KG1 (cell line): Measurements from ENCODE around the gene DLAT.
A peak's percentile ranks its signal among the peaks of the same experiment; 100 is the strongest.
"Not testable (repeated sequence)": the region's sequence is repeated elsewhere in the genome, so short reads cannot be mapped to it uniquely, and the experiment has no call there.

ENCODE experiments used
- DNase-seq: peaks from one replicate; lab custom pipeline; 2025; lab: John Stamatoyannopoulos, UW

The DLAT gene

GRCh38 chr11:112050721-112051120, 25.5 kb downstream of the DLAT start:
- no peak for DNase-seq

- DNase-seq = no peak
Measured at GRCh38 chr11:112051768-112052167, 26.6 kb downstream of the DLAT start.

DNA sequence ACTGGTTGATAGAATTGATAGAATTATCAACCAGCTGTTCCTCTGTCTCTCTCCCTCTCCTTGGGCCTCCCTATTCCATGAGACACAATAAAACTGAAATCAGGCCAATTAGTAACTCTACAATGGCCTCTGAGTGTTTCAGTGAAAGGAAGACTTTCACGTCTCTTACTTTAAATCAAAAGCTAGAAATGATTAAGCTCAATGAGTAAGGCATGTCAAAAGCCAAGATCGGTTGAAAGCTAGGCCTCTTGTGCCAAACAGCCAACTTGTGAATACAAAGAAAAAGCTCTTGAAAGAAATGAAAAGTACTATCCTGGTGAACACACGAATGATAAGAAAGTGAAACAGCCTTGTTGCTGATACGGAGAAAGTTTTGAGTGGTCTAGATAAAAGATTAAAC, 32.0 kb downstream of the DLAT start:
- no peak for DNase-seq

DNA sequence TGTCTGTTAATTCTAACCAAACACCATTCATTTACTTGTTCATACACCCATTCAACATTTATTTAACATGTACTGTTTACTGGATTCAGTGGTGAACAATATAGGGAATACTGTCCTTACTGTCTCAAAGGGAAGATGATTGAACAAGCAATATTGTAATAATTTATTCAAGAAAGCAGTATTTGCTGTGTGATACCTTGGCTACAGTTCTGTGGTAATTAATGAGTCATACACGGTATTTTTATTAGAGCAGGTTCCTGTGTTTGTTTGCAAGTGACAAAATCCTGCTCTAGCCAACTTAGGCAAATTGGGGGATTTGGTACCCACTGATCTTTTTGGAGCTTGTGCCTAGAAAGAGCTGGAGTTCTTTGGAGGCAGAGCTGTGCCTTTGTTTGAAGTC, 32.9 kb downstream of the DLAT start:
- no peak for DNase-seq

DNA sequence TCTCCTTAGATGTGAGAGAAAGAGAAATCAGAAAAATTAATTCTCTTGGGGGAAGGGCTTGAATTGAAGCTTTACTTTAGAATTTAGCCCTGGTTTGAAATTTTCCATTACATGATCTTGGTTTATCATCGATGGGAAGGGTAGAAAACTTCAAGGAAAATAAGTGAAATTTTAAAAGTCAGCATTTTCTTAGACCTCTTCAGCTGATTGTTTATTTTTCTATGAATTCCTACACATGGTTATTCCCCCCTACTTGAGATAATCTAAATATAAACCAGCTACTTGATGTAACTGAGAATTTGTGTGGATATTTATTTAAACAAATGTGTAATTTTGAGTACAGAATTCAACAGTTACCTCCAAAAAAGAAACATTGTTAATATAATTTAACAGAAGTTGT, 37.7 kb downstream of the DLAT start:
- no peak for DNase-seq

DNA sequence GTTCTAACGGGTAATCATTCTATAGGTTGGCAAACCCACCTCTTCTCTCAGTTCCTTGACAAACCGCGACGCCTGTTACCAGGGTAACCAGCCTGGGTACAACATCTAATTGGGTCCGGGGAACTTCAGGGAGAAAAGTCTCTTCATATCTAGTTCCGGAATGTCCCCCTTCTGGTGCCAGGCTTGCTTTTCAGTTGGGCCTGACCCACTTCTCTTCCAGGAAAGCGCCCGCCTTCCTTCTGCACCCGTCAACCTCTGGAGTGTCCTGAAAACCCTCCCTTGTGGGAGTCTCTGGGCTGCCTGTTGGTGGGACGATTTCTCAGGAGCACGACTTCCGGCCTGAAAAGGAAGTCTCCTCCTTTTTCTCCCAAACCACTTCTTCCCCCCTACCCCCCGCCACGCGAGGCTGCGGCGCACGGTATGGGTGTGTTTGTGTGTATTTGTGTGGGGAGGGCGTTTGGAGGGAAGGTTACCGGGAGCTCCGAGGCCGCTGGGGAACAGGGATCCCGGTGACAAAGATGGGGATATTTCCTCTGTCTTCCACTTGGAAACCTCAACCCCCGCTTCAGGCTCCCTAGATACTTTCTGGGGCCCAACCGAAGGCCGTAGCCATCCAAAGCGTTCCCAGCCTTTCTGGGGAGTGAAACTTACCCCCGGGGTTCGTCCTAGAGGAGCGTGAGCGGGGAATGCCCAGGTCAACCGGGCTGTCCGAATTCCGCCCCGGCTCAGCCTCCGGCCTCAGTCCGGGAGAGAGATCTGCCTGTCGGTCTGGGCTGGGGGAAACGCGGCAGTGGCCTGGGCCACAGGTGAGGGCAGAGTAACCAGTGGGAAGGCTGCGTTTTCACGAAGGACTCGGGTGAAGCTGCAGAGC, 49.0 kb downstream of the DLAT start, which contains the start of the genes NKAPD1 and PIH1D2:
Gene NKAPD1, plus strand, starts transcription at position 359 of the 871 bp plus-strand sequence. CDS start 1,276 bp downstream, outside the sequence.
Gene PIH1D2, minus strand, starts transcription at position 77 of the 871 bp plus-strand sequence. CDS start 843 bp downstream, outside the sequence.
- DNase-seq = peak; percentile 92

DNA sequence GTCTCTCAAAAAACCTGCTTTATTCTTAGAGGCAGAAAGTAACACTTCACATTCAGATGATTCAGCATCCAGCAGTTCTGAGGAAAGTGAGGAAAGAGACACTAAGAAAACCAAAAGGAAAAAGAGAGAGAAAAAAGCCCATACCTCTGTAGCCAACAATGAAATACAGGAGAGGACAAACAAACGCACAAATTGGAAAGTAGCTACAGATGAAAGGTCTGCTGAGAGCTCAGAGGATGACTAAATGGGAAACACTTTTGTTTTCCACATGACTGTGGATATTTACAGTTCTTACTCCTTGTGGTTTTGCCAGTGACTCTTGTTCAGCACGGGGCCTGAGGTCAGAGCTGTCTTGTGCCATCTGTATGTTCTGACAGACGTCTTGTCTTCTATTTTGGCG, 57.5 kb downstream of the DLAT start:
- DNase-seq = no peak

GRCh38 chr11:112085822-112086421, 60.7 kb downstream of the DLAT start:
- peak; percentile 79 for DNase-seq

DNA sequence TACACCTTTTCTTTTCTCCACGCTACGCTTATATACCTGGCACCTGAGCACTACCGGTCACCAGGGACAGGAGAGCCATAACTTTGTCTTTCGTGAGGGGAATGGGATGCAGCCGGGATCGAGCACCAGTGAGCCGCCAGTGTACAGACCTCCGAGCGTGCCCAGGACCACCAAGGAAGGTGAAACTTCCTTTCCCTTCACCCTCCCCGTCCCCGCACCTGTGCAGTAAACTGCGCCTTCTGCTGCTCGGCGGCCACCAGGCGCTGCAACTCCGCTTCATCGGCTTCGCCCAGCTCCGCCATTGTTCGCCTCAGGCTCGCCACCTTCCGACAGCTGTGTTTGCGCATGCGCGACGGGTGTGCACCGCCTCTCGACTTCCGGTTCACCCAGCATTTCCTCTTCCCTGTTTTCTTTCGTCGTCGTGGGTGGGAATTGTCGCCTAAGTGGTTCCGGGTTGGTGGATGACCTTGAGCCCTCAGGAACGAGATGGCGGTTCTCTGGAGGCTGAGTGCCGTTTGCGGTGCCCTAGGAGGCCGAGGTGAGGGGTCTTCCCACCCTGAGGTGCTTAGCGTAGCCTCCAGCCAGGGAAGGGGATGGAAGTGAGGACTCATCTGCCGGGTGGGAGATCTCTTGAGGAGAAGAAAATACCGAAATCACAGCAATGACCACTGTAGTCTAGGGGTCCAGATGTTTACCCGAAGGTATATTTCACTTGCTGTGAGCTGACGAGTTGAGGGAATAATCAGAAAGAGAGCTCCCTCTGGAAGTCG, 61.4 kb downstream of the DLAT start, which contains the start of the genes SDHD and TIMM8B:
Gene SDHD, plus strand, starts transcription at position 452 of the 770 bp plus-strand sequence. Its CDS starts 35 bp downstream, at position 487.
Gene TIMM8B, minus strand, starts transcription at position 335 of the 770 bp plus-strand sequence. Its CDS starts 33 bp downstream, at position 302.
- DNase-seq = peak; percentile 98

DNA sequence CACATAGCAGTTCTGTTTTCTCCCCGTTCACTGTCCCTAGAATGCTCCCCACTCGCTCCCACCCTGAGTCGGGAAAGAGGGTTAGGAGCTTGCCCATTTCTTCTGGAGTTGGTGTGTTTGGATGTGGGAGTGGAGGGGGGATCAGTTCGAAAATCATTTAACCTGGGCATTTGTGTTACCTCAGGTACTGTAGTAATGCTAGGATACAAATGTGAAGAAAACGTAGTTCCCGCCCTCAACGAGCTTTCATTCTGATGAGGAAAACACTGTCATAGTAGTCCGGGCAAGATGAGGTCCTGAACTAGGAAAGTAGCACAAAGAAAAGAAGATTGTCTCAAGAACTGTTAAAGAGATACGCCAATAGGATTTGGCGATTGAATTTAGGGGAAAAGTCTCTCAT, 62.0 kb downstream of the DLAT start:
- DNase-seq = no peak

GRCh38 chr11:112095302-112095701, 70.1 kb downstream of the DLAT start:
- not testable (repeated sequence) for DNase-seq

DNA sequence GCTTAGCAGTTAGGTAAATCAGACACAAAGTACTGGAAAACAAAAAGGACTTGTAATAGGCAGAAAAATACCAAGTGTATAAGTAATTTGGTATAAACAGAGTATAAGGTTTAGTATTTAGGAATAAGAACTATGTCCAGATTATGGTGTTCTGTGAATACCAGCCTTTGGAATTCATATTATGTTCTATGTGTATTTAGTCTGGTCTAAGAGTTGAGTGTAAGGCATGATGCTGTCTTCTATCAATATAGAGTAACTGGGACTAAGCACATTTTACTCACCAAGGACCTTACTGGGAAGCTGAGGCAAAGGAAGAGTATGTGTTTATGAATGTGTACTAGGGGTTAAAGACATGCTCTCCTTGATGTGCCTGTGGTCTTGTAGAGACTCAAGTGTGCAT, 71.0 kb downstream of the DLAT start:
- no peak for DNase-seq

DNA sequence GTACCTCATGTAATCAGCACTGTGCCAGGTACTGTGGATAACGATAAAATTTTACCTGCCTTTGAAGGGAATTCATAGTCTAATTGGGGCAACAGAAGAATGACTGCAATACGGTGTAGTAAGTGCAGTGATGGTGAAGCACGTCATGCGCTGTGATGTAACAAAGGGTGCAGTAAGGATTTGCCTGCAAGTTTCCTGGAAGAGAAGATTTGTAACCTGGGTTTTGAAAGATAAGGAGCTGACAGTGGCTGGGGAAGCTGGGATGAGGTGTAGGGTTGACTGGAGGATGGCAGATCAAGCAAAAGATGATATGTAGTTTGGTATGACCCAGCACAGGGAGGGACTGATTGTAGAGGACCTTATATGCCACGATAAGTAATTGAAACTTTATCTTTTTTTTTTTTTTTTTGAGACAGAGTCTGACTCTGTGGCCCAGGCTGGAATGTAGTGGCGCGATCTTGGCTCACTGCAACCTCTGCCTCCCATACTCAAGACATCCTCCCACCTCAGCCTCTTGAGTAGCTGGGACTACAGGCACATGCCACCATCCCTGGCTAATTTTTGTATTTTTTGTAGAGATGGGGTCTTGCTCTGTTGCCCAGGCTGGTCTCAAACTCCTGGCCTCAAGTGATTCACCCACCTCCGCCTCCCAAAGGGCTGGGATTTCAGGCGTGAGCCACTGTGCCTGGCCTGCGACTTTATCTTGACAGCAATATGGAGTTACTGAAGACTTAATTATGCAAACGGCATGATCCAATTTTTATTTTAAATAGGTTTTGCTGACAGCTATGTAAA, 72.7 kb downstream of the DLAT start:
- no peak for DNase-seq

DNA sequence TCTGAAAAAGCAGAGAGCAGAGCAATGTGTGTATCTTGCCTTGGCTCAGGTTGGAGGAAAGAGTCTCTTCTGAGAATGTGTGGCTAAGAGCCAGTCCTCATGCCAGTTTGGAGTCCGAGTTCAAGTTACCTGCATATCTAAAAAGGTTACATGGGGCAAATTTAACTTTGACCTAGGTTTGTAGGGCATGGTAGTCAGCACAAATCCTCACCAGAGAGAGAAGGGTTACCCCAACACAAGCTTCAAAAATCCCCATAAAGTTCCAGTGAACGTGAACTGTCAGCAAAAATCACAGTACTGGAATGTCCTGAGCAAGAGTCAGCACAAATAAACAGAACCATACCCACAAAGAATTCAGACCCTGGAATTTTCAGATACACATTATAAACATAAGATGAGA, 75.3 kb downstream of the DLAT start:
- no peak for DNase-seq

GRCh38 chr11:112103446-112103845, 78.2 kb downstream of the DLAT start:
- DNase-seq = no peak

DNA sequence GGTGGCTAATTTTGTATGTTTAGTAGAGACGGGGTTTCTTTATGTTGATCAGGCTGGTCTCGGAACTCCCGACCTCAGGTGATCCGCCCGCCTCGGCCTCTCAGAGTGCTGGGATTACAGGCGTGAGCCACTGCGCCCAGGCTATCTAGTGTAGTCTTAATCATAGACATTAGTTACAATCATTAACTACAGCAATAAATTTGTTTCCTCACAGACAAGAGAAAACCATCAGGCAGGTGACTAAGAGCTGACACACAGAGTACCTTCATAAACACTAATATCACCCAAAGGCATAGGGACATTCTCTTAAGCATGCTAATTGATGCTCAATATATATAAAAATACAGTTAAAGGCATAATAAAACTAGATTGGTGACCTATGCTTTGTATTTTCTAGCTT, 80.9 kb downstream of the DLAT start:
- no peak for DNase-seq
